HAP-1 (cell line): ENCODE results near the gene TUFT1.
A peak's percentile ranks its signal among the peaks of the same experiment; 100 is the strongest.
"Not testable (repeated sequence)": the region's sequence is repeated elsewhere in the genome, so short reads cannot be mapped to it uniquely, and the experiment has no call there.

Experiments used
- DNase-seq, 2 experiments: peaks; one replicate each; pipeline ENCODE4 v3.0.0-alpha.2; 2016 to 2020; ENCODE audit warnings: low spot score in 2 of 2
- H3K27me3 ChIP-seq: fragments of 250-450 bp; sonication (Bioruptor Pico); 2 replicates; pipeline ENCODE4 v1.5.1; 2020; ENCODE audit warnings: low read depth, mild to moderate bottlenecking, moderate library complexity
- H3K36me3 ChIP-seq: fragments of 250-450 bp; sonication (Bioruptor Pico); replicated peaks from 2 replicates; pipeline ENCODE4 v1.5.1; 2020; ENCODE audit warnings: mild to moderate bottlenecking
- H3K4me1 ChIP-seq: fragments of 250-450 bp; sonication (Bioruptor Pico); 2 replicates; pipeline ENCODE4 v1.5.1; 2020; ENCODE audit warnings: mild to moderate bottlenecking
- H3K4me3 ChIP-seq: fragments of 250-450 bp; sonication (Bioruptor Pico); 2 replicates; pipeline ENCODE4 v1.5.1; 2020; ENCODE audit warnings: mild to moderate bottlenecking, moderate library complexity
- H3K9me3 ChIP-seq: fragments of 250-450 bp; sonication (Bioruptor Pico); 2 replicates; pipeline ENCODE4 v1.5.1; 2020; ENCODE audit warnings: mild to moderate bottlenecking, moderate library complexity
- in situ Hi-C: fragments of 300-500 bp; cut with MboI; formaldehyde crosslinking; loops from 3 replicates; pipeline ENCODE4 v1.14.3; 2020; ENCODE audit warnings: low sequenced_read_pairs, inconsistent platforms, mixed read lengths

The TUFT1 gene

DNA sequence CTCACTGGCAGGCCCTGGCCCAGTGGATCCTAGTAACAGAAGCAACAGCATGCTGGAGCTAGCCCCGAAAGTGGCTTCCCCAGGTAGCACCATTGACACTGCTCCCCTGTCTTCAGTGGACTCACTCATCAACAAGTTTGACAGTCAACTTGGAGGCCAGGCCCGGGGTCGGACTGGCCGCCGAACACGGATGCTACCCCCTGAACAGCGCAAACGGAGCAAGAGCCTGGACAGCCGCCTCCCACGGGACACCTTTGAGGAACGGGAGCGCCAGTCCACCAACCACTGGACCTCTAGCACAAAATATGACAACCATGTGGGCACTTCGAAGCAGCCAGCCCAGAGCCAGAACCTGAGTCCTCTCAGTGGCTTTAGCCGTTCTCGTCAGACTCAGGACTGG is 21.2 kb upstream of the TUFT1 start:
- no peak for DNase-seq
- H3K27me3 ChIP-seq = no peaks in the 10 kb centered on the region
- H3K36me3 ChIP-seq = peaks cover 10% of the 10 kb centered on the region
- no peak overlapping the region for H3K4me3 ChIP-seq
- H3K9me3 ChIP-seq = no peaks in the 10 kb centered on the region
- in situ Hi-C loops = no loop called here
- no peaks in the 10 kb centered on the region for H3K4me1 ChIP-seq

GRCh38 chr1:151519667-151520066 is 20.4 kb upstream of the TUFT1 start:
- H3K36me3 ChIP-seq = peaks cover 14% of the 10 kb centered on the region
- no peaks in the 10 kb centered on the region for H3K9me3 ChIP-seq
- no peaks in the 10 kb centered on the region for H3K27me3 ChIP-seq
- in situ Hi-C loops = no loop called here
- no peaks in the 10 kb centered on the region for H3K4me1 ChIP-seq
- no peak overlapping the region for H3K4me3 ChIP-seq
- DNase-seq = no peak

DNA sequence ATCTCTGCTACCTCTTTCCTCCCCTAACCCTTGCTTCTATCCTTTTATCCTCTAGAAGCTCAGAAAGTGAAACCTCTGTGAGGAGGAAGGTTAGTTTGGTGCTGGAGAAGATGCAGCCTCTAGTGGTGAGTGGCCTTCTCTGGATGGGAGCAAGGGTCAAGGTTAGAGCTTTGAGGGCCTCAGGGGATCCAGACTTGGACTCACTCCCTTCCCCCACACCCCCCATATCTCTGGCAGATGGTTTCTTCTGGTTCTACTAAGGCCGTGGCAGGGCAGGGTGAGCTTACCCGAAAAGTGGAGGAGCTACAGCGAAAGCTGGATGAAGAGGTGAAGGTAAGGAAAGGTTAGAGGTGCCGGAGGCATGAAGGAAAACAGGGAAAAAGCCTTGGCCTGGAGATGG is 19.8 kb upstream of the TUFT1 start:
- H3K4me1 ChIP-seq = no peaks in the 10 kb centered on the region
- no peaks in the 10 kb centered on the region for H3K9me3 ChIP-seq
- no peak for DNase-seq
- no peaks in the 10 kb centered on the region for H3K27me3 ChIP-seq
- H3K4me3 ChIP-seq = no peak overlapping the region
- H3K36me3 ChIP-seq = peaks cover 16% of the 10 kb centered on the region
- in situ Hi-C loops = no loop called here

DNA sequence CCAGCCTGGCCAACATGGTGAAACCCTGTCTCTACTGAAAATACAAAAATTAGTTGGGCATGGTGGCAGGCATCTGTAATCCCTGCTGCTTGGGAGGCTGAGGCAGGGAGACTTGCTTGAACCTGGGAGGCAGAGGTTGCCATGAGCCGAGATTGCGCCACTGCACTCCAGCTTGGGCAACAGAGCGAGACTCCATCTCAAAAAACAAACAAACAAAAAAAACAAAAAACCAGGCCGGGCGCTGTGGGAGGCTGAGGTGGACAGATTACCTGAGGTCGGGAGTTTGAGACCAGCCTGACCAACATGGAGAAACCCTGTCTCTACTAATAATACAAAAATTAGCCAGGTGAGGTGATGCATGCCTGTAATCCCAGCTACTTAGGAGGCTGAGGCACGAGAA is 17.7 kb upstream of the TUFT1 start:
- H3K4me1 ChIP-seq, DNase-seq, H3K9me3 ChIP-seq, H3K27me3 ChIP-seq, in situ Hi-C loops, H3K4me3 ChIP-seq: not testable (repeated sequence)
- peaks cover 16% of the 10 kb centered on the region for H3K36me3 ChIP-seq

DNA sequence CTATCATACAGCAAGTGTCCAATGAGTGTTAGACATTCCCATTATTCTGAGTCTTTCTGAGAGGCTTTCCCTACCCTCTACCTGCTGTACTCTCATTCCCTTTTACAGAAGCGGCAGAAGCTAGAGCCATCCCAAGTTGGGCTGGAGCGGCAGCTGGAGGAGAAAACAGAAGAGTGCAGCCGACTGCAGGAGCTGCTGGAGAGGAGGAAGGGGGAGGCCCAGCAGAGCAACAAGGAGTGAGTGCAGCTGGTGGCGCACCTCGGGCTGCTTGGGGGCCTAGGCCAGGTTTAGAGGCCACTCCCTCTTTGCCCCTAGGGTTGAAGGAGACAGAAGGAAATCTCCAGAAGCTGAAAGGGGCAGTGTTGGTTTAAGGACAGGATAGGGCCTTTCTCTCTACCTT is 16.8 kb upstream of the TUFT1 start:
- H3K9me3 ChIP-seq = no peaks in the 10 kb centered on the region
- in situ Hi-C loops = no loop called here
- H3K4me3 ChIP-seq = no peak overlapping the region
- no peak for DNase-seq
- no peaks in the 10 kb centered on the region for H3K4me1 ChIP-seq
- peaks cover 16% of the 10 kb centered on the region for H3K36me3 ChIP-seq
- H3K27me3 ChIP-seq = no peaks in the 10 kb centered on the region

GRCh38 chr1:151524736-151525135 is 15.4 kb upstream of the TUFT1 start:
- Histone ChIP-seq H3K4me1 (no peaks in the 10 kb centered on the region), H3K27me3 (no peaks in the 10 kb centered on the region), H3K9me3 (no peaks in the 10 kb centered on the region), H3K36me3 (peaks cover 12% of the 10 kb centered on the region), H3K4me3 (no peak overlapping the region)
- in situ Hi-C loops = no loop called here
- DNase-seq = no peak

- no peak for DNase-seq
- Histone ChIP-seq H3K4me1 (no peaks in the 10 kb centered on the region), H3K4me3 (no peak overlapping the region), H3K27me3 (no peaks in the 10 kb centered on the region), H3K36me3 (peaks cover 12% of the 10 kb centered on the region), H3K9me3 (no peaks in the 10 kb centered on the region)
- in situ Hi-C loops = no loop called here
These were observed 13.2 kb upstream of the TUFT1 start for GRCh38 chr1:151526735-151527525.

- Histone ChIP-seq H3K27me3 (no peaks in the 10 kb centered on the region), H3K36me3 (peaks cover 16% of the 10 kb centered on the region), H3K4me1 (no peaks in the 10 kb centered on the region), H3K9me3 (no peaks in the 10 kb centered on the region), H3K4me3 (no peak overlapping the region)
- in situ Hi-C loops = no loop called here
- DNase-seq = no peak
These were observed 10.9 kb upstream of the TUFT1 start for GRCh38 chr1:151529211-151529702.

GRCh38 chr1:151529781-151530180 is 10.3 kb upstream of the TUFT1 start:
- in situ Hi-C loops = no loop called here
- no peak for DNase-seq
- no peaks in the 10 kb centered on the region for H3K4me1 ChIP-seq
- H3K36me3 ChIP-seq = peaks cover 14% of the 10 kb centered on the region
- H3K4me3 ChIP-seq = no peak overlapping the region
- no peaks in the 10 kb centered on the region for H3K27me3 ChIP-seq
- H3K9me3 ChIP-seq = no peaks in the 10 kb centered on the region

GRCh38 chr1:151530461-151530860 is 9.6 kb upstream of the TUFT1 start:
- Histone ChIP-seq H3K27me3 (no peaks in the 10 kb centered on the region), H3K36me3 (peaks cover 17% of the 10 kb centered on the region), H3K9me3 (no peaks in the 10 kb centered on the region), H3K4me1 (no peaks in the 10 kb centered on the region), H3K4me3 (no peak overlapping the region)
- in situ Hi-C loops = no loop called here
- DNase-seq = no peak

GRCh38 chr1:151533870-151534269 is 6.2 kb upstream of the TUFT1 start:
- no peaks in the 10 kb centered on the region for H3K4me1 ChIP-seq
- no peak overlapping the region for H3K4me3 ChIP-seq
- in situ Hi-C loops = no loop called here
- no peak for DNase-seq
- no peaks in the 10 kb centered on the region for H3K27me3 ChIP-seq
- H3K36me3 ChIP-seq = peaks cover 26% of the 10 kb centered on the region
- H3K9me3 ChIP-seq = no peaks in the 10 kb centered on the region

- Histone ChIP-seq H3K36me3 (peaks cover 24% of the 10 kb centered on the region), H3K27me3 (no peaks in the 10 kb centered on the region), H3K4me1 (peaks cover 7% of the 10 kb centered on the region), H3K9me3 (no peaks in the 10 kb centered on the region), H3K4me3 (no peak overlapping the region)
- in situ Hi-C loops = no loop called here
- DNase-seq = peak; percentile 44 to 88
These were observed 5.3 kb upstream of the TUFT1 start for GRCh38 chr1:151534662-151535278.

DNA sequence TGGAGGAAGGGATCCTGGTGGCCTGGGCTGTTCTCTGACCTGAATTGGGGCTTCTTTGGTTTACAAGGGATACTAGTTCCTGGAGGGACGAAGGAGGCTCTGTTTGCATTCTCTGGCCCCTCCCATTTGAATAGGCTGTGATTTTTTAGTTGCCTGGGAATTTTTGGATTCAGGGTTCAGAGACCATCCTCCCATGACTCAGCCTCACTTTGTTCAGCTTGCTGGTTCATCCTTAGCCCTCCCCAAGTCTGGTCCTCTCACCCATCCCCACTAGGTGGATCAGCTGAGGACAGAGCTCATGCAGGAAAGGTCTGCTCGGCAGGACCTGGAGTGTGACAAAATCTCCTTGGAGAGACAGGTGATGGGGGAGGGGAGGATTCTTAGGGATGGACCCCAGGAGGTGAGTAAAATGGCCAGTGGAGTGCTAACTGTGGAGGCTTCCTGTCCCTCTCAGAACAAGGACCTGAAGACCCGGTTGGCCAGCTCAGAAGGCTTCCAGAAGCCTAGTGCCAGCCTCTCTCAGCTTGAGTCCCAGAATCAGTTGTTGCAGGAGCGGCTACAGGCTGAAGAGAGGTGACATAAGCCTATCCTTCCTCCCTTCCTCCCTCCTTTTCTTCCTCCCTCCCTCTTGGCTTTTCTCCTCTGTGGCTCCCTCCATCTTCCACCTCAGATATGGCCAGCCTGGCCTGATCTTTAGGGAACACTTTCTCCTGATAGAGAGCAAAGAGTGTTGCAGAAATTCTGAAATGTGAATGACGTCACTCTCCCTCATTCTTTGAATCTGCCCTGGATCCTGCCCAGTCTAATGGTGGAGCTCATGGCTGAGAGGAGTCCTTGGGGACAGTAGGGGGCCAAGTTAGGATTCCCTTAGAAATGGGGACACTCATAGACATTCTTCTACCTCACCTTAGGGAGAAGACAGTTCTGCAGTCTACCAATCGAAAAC is 4.5 kb upstream of the TUFT1 start:
- peaks cover 24% of the 10 kb centered on the region for H3K36me3 ChIP-seq
- H3K4me3 ChIP-seq = no peak overlapping the region
- H3K9me3 ChIP-seq = no peaks in the 10 kb centered on the region
- in situ Hi-C loops = no loop called here
- H3K27me3 ChIP-seq = no peaks in the 10 kb centered on the region
- peaks cover 8% of the 10 kb centered on the region for H3K4me1 ChIP-seq
- no peak for DNase-seq

- H3K36me3 ChIP-seq = peaks cover 24% of the 10 kb centered on the region
- no peak for DNase-seq
- in situ Hi-C loops = no loop called here
- no peak overlapping the region for H3K4me3 ChIP-seq
- H3K4me1 ChIP-seq = peaks cover 10% of the 10 kb centered on the region
- H3K27me3 ChIP-seq = no peaks in the 10 kb centered on the region
- no peaks in the 10 kb centered on the region for H3K9me3 ChIP-seq
These were observed 3.6 kb upstream of the TUFT1 start for GRCh38 chr1:151536499-151536898.
